HG02763 (cell line): ENCODE data around the gene GH1.
"Not testable (repeated sequence)": the region's sequence is repeated elsewhere in the genome, so short reads cannot be mapped to it uniquely, and the experiment has no call there.

ENCODE experiments used
- ATAC-seq: cut with Tn5 transposase; IDR thresholded peaks from one replicate; pipeline ENCODE4 v1.9.1; 2021; ENCODE audit warnings: mild to moderate bottlenecking, moderate library complexity; ENCODE audit not compliant: unreplicated experiment

Gene GH1

GRCh38 chr17:63869491-63870291 lies 48.9 kb downstream of the GH1 start:
- not testable (repeated sequence) for ATAC-seq
